Hematopoietic multipotent progenitor cell treated with erythropoietin and hydrocortisone succinate and interleukin-3 and kit ligand, for 4 days (in vitro differentiated cells): ENCODE results near the gene IKZF4.
"Not testable (repeated sequence)": the region's sequence is repeated elsewhere in the genome, so short reads cannot be mapped to it uniquely, and the experiment has no call there.

Source experiments
- DNase-seq: peaks from one replicate; pipeline ENCODE4 v3.0.0-alpha.2; 2015

IKZF4 gene

GRCh38 chr12:56020423-56021184 lies at the start of gene IKZF4:
Gene IKZF4, plus strand, starts transcription at chr12:56021043. Its CDS starts 451 bp downstream, at chr12:56021494.
- peak; percentile 87 for DNase-seq

GRCh38 chr12:55972042-55972441 lies 48.8 kb upstream of the IKZF4 start:
- DNase-seq = peak; percentile 57

- peak; percentile 19 for DNase-seq
These were observed 48.4 kb upstream of the IKZF4 start for GRCh38 chr12:55972456-55972855.

GRCh38 chr12:55972911-55973598 lies 47.8 kb upstream of the IKZF4 start:
- peak; percentile 52 for DNase-seq

- DNase-seq = peak; percentile 100
These were observed 47.1 kb upstream of the IKZF4 start, which contains the start of gene RAB5B for GRCh38 chr12:55973599-55974307. Gene RAB5B, plus strand, starts transcription at chr12:55974078. Its CDS starts 12,883 bp downstream, at chr12:55986961.

- peak; percentile 71 for DNase-seq
These were observed 46.5 kb upstream of the IKZF4 start for GRCh38 chr12:55974308-55974730.

GRCh38 chr12:55978393-55978792 lies 42.5 kb upstream of the IKZF4 start:
- no peak for DNase-seq

- no peak for DNase-seq
These were observed 41.8 kb upstream of the IKZF4 start for GRCh38 chr12:55979069-55979468.

- not testable (repeated sequence) for DNase-seq
These were observed 39.0 kb upstream of the IKZF4 start for GRCh38 chr12:55981882-55982281.

- DNase-seq = peak; percentile 59
These were observed 38.4 kb upstream of the IKZF4 start for GRCh38 chr12:55982319-55982936.

- peak; percentile 81 for DNase-seq
These were observed 37.5 kb upstream of the IKZF4 start for GRCh38 chr12:55983232-55983842.

- DNase-seq = no peak
These were observed 36.0 kb upstream of the IKZF4 start for GRCh38 chr12:55984861-55985260.

GRCh38 chr12:55985341-55985740 lies 35.5 kb upstream of the IKZF4 start:
- DNase-seq = no peak

GRCh38 chr12:55985976-55986375 lies 34.9 kb upstream of the IKZF4 start:
- not testable (repeated sequence) for DNase-seq

- no peak for DNase-seq
These were observed 29.7 kb upstream of the IKZF4 start for GRCh38 chr12:55991110-55991509.

GRCh38 chr12:55993230-55993853 lies 27.5 kb upstream of the IKZF4 start:
- no peak for DNase-seq

- no peak for DNase-seq
These were observed 25.5 kb upstream of the IKZF4 start for GRCh38 chr12:55995366-55995765.

GRCh38 chr12:55996201-55996714 lies 24.6 kb upstream of the IKZF4 start:
- peak; percentile 89 for DNase-seq

- DNase-seq = peak; percentile 99
These were observed 23.9 kb upstream of the IKZF4 start, which contains the start of gene SUOX for GRCh38 chr12:55996715-55997534. Gene SUOX, plus strand, starts transcription at chr12:55997276. Its CDS starts 4,946 bp downstream, at chr12:56002222.

- DNase-seq = no peak
These were observed 23.3 kb upstream of the IKZF4 start for GRCh38 chr12:55997535-55997859.

GRCh38 chr12:55999522-55999921 lies 21.3 kb upstream of the IKZF4 start:
- DNase-seq = peak; percentile 66
